GM12872 (cell line): ENCODE results near the gene PRPF38B.

Source experiments
- TF ChIP-seq, protein P1 (sequence below): IDR thresholded peaks from 3 replicates; pipeline ENCODE4 v1.5.1; 2011; ENCODE audit warnings: low read depth, mild to moderate bottlenecking, low read length, moderate library complexity; ENCODE audit not compliant: insufficient read depth

The PRPF38B gene

DNA sequence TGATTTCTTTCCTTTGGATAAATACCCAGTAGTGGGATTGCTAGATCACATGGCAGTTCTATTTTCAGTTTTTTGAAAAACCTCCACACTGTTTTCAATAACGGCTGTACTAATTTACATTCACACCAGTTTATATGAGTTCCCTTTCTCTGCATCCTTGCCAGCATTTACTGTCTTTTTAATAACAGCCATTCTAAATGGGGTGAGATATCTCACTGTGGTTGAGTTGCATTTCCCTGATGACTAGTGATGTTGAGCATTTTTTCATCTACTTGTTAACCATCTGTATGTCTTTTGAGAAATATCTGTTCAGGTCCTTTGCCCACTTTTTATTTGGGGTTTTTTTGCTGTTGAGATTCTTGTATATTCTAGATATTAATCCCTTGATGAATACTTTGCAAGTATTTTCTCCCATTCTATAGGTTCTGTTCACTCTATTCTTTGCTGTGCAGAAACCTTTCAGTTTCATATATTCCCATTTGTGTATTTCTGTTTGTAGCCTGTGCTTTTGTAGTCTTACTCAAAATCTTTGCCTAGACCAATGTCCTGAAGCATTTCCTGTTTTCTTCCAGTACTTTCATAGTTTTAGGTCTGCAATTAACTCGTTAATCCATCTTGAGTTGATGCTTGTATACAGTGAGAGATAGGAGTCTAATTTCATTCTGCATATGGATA, 38.5 kb upstream of the PRPF38B start:
- TF ChIP-seq, protein P1, sequence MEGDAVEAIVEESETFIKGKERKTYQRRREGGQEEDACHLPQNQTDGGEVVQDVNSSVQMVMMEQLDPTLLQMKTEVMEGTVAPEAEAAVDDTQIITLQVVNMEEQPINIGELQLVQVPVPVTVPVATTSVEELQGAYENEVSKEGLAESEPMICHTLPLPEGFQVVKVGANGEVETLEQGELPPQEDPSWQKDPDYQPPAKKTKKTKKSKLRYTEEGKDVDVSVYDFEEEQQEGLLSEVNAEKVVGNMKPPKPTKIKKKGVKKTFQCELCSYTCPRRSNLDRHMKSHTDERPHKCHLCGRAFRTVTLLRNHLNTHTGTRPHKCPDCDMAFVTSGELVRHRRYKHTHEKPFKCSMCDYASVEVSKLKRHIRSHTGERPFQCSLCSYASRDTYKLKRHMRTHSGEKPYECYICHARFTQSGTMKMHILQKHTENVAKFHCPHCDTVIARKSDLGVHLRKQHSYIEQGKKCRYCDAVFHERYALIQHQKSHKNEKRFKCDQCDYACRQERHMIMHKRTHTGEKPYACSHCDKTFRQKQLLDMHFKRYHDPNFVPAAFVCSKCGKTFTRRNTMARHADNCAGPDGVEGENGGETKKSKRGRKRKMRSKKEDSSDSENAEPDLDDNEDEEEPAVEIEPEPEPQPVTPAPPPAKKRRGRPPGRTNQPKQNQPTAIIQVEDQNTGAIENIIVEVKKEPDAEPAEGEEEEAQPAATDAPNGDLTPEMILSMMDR, result no peak

DNA sequence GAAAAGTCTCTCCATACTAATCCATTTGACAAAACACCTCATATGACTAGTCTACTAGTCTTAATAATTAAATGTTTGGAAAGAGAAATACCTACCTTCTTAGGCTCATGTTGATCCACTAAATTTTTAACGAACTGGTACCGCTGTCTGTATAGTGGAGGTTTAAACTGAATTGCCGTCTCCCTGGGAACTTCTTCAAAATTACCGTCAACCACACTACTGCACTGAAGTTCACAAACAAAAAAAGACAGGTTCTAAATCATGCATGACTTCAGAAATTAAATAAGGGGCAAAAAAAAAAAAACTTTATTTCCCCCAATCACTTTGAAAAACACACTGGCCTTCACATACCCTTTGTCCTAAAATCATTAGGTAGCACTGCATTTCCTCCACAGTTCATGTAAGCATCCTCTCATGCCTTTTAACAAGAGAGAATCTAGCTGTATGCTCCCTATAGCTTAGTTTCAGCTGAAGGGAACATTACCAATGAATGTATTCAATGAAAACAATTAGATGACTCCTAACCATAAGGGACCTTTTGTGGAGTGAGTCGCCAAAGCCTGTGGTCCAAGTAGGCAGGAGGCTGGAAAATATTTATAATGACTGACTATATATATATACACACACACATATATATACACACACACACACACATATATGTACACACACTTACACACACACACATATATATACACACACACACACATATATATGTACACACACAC, 34.6 kb upstream of the PRPF38B start:
- TF ChIP-seq, protein P1, result no peak

DNA sequence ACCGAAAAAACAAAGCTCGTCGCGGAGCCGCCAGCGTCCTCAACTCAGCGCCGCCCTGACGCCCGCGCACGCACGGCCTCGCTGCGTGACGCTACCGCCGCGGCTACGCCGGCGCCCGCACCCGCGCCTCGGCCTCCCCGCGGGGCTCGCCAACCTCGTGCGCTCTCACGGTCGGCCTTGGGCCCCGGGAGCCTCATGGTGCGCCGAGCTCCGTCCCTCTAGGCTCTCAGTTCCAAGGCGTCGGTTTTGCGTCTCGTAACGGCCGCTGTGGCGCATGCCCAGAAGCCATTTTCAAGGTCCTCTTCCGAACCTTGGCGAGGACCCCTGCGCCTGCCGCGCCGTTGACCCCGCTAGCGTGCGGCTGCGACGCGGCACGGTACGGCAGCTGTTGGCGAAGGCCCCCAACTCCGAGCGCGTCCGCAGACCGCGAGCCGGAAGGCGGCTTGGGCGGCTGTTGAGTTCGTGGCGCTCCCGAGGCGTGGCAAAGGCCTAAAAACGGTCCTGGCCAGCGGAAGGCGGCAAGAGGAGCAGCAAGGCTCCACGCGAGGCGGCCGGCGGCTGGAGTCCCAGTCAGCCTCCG, 31.0 kb upstream of the PRPF38B start, which contains the start of gene HENMT1:
HENMT1 (minus strand) TSS at position 64 of the 580 bp plus-strand sequence. CDS start 1,209 bp downstream, outside the sequence.
- TF ChIP-seq, protein P1, result no peak

DNA sequence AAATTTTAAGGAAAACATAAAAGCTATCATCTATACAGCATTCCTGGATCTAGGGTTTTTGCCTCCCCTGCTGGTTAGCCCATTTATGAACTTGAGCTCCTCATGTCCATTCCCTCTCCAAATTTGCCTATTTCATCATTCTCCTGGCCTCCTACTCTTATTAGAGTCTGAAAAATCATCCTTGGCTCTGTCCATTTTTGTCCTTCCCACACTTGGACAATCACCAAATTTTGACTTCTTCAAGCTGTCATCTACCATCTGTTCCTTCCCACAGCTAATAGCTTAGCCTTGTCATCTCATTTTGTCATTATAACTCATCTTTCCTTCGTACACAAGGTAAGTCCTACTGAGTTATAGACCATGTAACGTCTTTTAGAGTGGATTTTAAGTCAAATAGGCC, 29.0 kb upstream of the PRPF38B start:
- TF ChIP-seq, protein P1, result no peak

DNA sequence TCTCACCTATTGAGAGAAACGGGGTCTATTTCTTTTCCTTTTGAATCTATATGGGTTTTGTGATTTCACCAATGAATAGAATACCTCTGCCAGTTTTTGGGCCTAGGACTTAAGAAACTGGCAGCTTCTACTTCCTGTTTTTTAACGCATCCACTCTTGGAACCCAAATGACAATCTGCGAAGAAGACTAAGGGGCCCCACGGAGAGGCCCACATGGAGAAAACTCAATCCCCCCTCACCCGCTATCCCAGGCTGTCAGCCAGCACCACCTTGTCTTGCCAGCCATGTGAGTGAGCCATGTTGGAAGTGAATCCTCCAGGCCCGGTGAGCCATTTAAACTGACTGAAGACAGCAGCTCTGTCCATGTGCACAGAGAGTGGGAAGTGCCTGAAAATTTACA, 27.6 kb upstream of the PRPF38B start:
- TF ChIP-seq, protein P1, result no peak

DNA sequence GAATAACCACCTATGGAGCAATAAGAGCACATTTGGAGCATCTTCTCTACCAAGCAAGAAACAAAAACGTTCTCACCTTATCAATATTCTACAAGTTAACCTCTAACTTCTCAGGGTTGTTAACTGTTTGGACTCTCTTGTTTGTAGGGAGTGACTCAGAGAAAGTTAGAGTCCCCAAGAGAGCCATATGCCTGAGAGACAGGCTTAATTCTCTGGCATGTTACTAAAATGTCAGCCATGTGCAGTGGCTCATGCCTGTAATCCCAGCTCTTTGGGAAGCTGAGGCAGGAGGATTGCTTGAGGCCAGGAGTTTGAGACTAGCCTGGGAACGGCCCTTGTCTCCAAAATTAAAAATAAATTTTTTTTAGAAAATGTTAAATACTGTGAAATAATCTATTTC, 27.0 kb upstream of the PRPF38B start:
- TF ChIP-seq, protein P1, result no peak

DNA sequence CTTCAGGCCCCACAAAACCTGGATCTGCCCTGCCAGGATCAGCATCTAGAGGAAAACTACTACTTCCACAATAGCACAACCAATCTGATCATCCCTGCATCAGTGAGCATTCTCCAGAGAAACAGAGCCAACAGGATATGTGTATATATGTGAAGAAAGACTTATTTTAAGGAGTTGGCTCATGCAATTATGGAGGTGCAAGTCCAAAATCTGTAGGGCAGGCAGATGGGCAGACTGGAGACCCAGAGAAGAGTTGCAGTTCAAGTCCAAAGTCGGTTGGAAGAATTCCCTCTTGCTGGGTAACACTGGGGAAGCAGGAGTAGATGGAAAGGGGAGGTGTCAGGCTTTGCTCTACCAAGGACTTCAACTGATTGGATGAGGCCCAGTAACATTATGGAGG, 26.3 kb upstream of the PRPF38B start:
- TF ChIP-seq, protein P1, result no peak
